GM12878 (cell line): ENCODE data around the gene CNNM4.

Experiments
- BCL11A ChIP-seq: IDR thresholded peaks from 2 replicates; pipeline ENCODE4 v1.6.1; 2011; ENCODE audit warnings: low read depth, low read length
- E4F1 ChIP-seq: fragments of 450-650 bp; IDR thresholded peaks from 2 replicates; pipeline ENCODE4 v1.6.1; 2018; ENCODE audit warnings: borderline replicate concordance, mild to moderate bottlenecking; ENCODE audit not compliant: partially characterized antibody
- EZH2 ChIP-seq: IDR thresholded peaks from 2 replicates; pipeline ENCODE4 v1.6.1; 2012; ENCODE audit warnings: low read depth, mild to moderate bottlenecking, control low read depth, inconsistent platforms, low read length, borderline replicate concordance; ENCODE audit not compliant: control insufficient read depth
- HCFC1 ChIP-seq: fragments of 150-350 bp; IDR thresholded peaks from 2 replicates; pipeline ENCODE4 v1.6.1; 2014; ENCODE audit warnings: low read length
- NBN ChIP-seq: fragments of 450-650 bp; IDR thresholded peaks from 2 replicates; pipeline ENCODE4 v1.6.1; 2016
- NRF1 ChIP-seq: conservative IDR thresholded peaks from 2 replicates; pipeline ENCODE4 v1.6.1; 2011; ENCODE audit warnings: mild to moderate bottlenecking, low read depth, low read length, improper control_type of control experiment
- SP1 ChIP-seq: IDR thresholded peaks from one replicate; pipeline ENCODE4 v1.6.1; 2011; ENCODE audit warnings: low read depth, low read length
- TF ChIP-seq, protein P1 (sequence below): IDR thresholded peaks from 2 replicates; pipeline ENCODE4 v1.6.1; 2012; ENCODE audit warnings: mild to moderate bottlenecking, low read depth, low read length

- TF ChIP-seq, protein P1, sequence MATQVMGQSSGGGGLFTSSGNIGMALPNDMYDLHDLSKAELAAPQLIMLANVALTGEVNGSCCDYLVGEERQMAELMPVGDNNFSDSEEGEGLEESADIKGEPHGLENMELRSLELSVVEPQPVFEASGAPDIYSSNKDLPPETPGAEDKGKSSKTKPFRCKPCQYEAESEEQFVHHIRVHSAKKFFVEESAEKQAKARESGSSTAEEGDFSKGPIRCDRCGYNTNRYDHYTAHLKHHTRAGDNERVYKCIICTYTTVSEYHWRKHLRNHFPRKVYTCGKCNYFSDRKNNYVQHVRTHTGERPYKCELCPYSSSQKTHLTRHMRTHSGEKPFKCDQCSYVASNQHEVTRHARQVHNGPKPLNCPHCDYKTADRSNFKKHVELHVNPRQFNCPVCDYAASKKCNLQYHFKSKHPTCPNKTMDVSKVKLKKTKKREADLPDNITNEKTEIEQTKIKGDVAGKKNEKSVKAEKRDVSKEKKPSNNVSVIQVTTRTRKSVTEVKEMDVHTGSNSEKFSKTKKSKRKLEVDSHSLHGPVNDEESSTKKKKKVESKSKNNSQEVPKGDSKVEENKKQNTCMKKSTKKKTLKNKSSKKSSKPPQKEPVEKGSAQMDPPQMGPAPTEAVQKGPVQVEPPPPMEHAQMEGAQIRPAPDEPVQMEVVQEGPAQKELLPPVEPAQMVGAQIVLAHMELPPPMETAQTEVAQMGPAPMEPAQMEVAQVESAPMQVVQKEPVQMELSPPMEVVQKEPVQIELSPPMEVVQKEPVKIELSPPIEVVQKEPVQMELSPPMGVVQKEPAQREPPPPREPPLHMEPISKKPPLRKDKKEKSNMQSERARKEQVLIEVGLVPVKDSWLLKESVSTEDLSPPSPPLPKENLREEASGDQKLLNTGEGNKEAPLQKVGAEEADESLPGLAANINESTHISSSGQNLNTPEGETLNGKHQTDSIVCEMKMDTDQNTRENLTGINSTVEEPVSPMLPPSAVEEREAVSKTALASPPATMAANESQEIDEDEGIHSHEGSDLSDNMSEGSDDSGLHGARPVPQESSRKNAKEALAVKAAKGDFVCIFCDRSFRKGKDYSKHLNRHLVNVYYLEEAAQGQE, result no peak
- TF ChIP-seq EZH2 (no peak), NRF1 (no peak), BCL11A (no peak), SP1 (no peak), NBN (no peak), E4F1 (no peak), HCFC1 (no peak)
These were observed 62.5 kb downstream of the CNNM4 start for GRCh38 chr2:96823198-96823597.
